Lung microvascular endothelial cell (primary cell): Measurements from ENCODE around the gene ACTR5. TPM values are rescaled to one million over a fixed set of nuclear protein-coding genes. Genes with fewer than 3 reads are reported as not detected.
"Not testable (repeated sequence)": the region's sequence is repeated elsewhere in the genome, so short reads cannot be mapped to it uniquely, and the experiment has no call there.

ENCODE experiments used
- DNase-seq, 2 donors: peaks; one replicate each; pipeline versions ENCODE4 v3.0.0 to v3.0.0-alpha.2; 2010; ENCODE audit warnings: low read depth in 2 of 2
- total RNA-seq: library from RNA; depleted of rRNA; stranded (reverse); fragments of >200 nt; gene quantifications from 2 replicates; pipeline ENCODE4 v1.2.1, GENCODE V29; 2014

ACTR5 gene
- total RNA-seq, 1 donor from 2014 or later, result 4.8 TPM

DNA sequence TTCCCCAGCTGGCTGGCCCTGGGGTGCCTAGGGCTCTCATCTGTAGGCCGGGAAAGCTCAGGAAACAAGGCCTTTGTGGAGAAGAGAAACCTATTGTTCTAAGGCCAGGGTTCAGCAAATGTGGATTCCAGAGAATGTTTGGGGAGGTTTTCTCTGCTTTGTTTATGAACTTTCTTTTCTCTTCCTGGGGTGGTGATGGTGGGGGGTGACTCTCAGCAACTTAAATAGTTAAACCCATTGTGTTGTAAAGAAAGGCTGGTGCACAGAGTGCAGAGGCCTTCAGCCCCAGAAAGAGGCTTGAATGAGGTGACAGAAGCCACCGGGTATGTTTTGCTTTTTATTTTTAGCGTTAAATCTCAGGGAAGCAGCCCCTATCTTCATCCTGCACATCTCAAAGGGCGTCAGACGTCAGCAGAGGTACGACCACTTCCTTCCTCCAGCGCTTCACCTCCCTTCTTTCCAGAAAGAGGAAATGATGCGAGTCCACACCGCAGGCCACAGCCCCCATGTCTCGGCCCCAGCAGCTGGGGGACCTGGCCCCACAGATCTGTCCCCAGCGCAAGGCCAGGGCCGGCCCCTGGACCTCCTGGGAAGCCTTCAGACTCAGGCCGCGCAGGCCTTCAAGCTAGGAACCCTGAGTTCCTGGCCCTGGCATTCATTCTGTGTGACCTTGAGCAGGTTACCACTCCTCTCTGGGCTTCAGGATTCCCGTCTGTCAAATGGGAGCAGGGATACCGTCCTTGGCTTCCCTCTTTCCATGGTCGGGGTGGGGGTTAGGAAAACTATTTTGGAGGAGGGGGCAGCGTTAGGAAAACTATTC is 56.6 kb downstream of the ACTR5 start:
- peak; percentile 89 to 91 for DNase-seq

DNA sequence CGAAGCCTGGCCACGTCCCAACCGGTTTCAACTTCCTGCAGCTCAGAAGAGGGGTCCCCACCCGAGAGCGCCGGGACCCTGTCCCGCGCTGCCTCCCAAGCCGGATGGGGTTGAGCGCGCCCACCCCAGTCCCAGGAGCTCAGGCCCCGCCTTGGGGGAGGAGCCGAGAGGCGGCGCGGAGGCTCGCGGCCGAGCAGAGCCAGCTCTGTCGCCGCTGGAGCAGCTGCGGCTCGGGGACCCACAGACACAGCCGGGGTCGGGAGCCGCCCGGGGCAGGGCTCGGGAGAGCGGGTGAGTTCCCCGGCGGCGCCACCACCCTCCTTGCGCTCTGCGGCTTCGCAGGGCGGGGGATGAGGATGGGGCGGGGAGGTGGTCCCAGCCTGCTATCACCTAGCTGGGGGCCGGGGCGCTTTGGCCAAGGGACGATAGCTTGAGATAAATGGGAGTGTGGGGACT is 57.3 kb downstream of the ACTR5 start, which contains the start of gene PPP1R16B:
Gene PPP1R16B (plus strand): TSS at position 196 of the 456 bp plus-strand sequence. CDS start 30,229 bp downstream, outside the sequence.
- DNase-seq, result peak; percentile 65 to 85

DNA sequence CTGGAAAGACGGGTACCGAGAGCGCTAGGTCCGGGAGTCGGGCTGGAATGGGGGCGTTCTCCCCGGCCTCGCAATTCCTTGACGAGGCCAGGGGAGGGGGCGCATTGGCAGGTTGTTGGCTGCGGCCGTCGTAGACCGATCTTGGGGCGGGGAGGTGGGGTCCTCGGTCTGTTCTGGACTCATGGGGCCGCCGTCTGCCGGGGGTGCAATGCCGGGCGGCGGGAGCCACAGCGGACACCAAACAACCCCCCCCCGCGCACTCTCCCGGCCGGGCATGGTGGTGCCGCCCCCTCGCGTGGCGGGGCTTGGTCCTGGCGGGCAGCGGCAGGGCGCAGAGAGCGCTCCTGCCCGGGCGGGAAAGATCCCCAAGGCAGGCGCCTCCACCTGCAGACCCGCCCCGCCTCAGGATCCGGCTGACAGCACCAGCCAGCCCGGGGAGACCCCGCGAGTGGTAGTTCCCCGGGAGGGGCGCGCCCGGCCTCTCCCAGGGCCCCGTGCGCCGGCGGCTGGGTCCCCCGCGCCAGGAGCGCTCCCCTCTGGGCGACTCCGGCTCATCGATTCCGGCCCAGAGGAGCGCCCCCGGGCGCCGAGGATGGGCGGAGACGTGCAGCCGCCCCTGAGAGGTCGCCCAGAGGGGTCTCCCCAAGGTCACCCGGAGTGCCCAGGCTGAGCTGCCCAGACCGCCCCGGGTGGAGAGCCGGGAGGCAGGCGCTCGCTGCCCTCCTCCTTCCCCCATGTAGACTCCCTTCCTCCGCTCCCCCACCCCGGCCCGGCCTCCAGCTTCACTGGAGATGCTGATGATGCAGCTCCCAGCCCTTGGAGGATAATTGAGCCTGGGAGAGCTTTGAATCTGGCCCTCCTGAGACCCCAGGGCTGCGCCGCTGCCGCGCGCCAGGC is 57.9 kb downstream of the ACTR5 start:
- peak; percentile 32 to 60 for DNase-seq

DNA sequence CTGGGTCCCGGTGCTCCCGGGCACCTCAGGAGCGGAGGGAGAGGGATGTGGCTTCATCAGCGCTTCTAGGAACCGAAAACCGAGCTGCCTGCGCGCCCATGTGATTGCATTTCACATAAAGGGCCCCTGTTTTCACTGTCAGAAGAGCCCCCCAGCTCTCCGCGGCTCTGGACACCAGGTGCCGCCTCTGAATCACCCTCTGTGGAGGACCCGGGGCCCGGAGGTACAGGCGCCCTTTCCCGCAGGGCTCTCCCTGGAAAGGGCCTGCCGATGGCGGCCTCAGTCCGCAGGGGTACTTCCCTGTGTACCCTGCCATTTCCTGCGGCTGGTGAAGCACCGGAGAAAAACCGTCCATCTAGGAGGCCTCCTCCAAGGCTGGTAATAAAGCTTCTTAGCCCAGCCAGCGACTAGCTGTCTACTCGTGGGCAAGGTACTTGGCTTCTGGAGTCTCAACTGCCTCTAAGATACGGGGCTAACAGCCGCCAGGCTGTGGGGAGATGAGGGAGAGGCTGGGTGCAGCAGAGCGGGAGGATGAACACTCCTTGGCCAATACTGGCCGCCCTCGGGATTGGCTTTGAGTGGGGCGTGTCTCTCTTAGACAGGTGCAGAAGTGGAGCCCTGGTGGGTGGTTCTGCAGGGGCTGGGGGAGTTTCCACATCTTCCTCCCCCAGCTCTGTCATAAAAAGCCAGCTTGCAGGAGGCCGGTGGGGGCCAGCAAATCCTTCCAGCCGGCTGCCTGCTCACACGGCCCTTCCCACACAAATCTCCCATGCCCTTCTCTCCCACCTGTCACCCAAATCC is 58.8 kb downstream of the ACTR5 start:
- peak in 1 of 2 donors; percentile 27 for DNase-seq

DNA sequence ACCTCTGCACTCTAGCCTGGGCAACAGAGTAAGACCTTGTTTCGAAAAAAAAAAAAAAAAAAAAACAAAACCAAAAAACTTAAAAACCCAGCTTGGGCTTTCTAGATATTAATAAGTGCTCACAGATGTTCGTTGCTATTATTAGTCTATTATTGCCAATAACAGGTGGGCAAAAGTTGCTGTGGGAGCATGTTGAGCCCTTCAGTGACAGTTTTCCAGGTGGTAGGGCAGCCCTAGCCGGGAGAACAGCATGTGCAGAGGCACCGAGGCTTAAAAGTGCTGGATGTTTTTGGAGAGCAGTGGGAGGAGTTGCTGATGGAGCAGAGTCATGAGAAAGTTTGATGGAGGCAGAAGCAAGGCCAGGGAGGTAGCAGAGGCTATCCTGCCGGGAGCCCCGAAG is 61.7 kb downstream of the ACTR5 start:
- no peak for DNase-seq

DNA sequence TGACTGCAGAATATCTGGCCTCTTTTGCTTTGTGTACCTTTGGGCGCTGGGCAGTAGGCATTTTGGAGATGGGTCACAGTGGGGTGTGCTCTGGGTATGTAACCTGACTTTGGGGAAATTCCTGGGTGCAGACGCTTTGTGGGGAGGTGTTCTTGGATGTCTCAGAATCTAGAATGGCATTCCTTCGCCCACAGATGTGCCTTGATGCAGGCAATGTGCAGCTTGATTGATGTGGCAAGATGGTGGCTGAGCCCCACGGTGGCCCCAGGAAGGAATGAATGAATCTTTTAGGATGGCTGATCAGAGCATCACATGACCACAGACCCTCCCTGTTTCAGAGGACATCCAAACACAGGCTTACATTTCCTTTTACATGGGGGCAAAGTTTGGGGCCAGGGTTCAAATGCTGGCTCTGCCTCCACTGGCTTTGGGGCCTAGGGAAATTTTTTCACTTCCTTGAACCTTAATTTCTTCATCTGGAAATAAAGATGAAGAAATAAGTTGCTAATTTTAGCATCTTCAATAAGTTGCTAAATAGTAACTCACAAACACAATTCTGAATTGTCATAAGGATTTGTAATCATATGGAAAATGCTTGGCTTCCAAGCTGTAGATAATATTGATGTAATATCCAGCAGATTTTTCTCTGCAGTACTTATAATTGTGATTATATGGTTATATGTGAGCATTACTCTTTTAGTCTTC is 62.8 kb downstream of the ACTR5 start:
- no peak for DNase-seq

DNA sequence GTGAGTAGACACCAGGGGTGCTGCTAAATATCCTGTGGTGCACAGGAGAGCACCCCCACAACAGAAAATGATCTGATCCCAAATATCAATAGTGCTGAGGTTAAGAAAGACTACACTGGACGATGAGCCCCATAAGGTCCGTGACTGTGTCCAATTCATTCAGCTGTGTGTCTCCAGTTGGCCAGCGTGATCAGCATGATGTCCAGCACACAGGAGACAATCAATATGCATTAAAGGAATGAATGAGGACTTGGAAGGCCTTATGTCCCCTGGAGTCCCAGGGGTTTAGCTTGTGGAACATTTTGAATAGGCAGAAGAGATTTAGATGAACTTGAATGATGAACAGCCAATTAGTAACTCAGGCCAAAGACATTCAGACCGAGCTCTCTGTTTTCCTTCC is 63.5 kb downstream of the ACTR5 start:
- no peak for DNase-seq

DNA sequence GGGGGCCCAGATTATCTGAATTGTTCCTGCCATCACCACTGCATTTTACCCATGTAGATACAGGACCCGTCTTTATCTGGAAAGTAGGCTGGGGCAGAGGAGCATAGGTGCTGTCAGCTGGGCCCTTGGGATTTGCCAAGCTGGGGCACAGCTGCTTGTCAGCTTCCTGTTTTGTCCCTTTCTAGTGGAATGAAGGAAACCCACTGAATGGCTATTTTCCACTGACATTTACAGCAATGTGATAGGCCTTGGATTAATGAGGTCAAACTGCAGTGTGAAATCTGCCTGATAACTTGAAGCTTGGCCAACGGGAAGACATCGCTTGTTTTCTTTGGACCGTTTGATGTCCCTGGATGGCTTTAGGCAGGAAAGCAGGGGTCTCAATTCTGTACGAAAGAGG is 63.9 kb downstream of the ACTR5 start:
- DNase-seq, result peak; percentile 81 to 96

DNA sequence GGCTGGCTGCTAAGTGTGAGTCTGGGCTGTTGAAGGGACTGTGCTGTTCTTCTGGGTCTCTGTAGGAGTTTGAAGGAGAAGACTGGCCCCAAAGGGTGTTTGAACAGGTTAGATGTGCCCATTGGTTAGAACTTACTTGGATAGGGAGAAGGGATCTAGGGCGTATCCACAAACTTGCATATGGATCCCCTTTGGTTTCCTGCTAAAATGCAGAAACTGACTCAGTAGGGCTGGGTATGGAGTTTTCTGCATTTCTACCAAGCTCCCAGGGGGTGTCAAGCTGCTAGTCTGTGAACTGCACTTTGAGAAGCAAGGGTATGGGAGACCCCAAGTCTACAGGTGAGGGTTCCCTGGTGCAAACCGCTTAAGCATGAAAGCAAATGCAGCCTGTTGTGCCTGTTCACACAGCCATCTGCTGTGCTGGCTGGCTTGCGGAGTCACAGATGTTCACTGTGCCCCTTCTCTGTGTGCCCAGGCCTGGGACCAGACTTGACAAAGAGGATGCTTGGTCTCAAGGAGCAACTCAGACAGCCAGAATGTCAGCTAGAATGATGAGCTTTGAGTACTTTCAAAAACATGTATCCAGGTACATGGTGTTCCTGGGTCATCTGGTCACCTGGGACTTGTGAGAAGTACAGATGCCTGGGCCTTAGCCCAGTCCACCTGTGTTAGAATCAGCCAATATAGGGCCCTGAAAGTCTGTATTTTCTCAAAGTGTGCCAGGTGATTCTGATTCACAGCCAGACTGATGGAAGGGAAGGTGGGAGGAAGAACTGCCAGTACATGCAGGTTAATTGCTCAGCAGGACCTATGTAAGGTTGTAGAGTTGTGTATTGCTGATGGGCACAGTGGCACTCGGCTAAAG is 64.7 kb downstream of the ACTR5 start:
- DNase-seq, result no peak

DNA sequence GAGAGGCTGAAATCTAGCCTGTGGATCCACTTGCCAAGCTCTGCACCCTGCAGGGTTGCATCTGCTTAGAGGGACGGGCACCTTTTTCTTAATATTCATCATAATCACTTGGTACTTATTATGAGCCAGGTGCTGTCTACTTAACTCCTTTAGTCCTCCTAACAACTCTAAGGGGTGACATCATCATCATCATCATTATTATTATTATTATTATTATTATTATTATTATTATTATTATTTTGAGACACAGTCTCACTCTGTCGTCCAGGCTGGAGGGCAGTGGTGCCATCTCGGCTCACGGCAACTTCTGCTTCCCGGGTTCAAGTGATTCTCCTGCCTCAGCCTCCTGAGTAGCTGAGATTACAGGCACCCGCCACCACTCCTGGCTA is 65.3 kb downstream of the ACTR5 start:
- not testable (repeated sequence) for DNase-seq

DNA sequence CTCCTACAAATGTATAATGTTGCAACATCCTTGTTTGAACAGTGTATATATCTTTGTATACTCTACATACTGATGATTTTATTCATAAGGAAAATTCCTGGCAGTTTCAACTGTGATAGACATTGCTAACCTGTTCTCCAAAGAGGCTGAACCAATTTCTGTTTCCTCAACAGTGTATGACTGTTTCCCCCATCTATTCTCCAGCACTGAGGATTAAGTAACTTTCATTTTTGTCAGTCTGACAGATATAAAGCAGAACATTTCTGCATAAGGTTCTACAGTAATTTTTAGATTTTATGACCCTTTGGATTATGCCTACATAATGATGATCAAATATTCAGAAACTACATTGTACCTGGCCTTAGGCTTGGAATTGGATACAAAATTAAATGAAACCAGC is 67.2 kb downstream of the ACTR5 start:
- no peak for DNase-seq

DNA sequence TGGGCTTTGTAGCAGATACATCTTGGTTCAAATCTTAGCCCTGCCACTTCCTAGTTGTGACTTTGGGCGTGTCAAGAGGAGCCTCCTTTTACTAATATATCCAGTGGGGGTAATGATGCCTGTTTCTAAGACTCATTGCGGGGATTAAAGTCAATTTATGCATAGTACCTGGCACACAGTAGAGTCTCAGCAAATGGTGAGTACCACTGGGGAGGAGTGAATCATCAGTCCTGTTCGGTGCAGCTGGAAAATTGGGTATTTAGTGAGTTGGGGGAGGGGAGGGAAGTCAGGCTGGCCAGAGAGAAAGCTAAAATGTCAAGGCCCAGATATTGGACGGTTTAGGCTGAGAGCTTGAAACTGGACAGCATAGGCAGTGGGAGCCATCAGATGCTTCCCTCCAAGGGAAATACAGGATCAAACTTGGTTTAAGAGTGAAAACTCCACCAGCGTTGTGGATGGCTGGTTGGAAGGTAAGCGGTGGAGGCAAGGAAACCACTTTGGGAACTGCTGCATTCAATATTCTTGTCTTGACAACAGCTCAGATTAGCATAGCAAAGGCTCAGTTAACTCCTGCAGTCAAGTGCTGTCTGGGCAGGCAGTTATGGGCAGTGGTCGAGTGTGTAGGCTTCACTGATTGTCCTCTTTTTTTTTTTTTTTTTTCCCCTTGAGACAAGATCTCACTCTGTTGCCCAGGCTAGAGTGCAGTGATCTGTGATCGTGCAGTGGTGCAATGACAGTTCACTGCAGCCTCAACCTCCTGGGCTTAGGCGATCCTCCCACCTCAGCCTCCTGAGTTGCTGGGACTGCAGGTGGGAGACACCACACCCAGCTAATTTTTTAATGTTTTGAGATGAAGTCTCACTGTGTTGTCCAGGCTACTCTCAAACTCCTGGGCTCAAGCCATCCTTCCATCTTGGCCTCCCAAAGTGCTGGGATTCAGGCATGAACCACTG is 70.1 kb downstream of the ACTR5 start:
- DNase-seq, result no peak

Other genes with a start within 250 kb of the ACTR5 start
- not detected in 2 replicates for gene ADIG, start 167.3 kb upstream of the ACTR5 start, total RNA-seq
- gene ARHGAP40, start 146.7 kb upstream of the ACTR5 start, total RNA-seq, result not detected in 2 replicates
- not detected in 2 replicates for gene SLC32A1, start 24.0 kb upstream of the ACTR5 start, total RNA-seq
- gene PPP1R16B, start 57.2 kb downstream of the ACTR5 start, total RNA-seq, result 163 and 169 TPM in 2 replicates
- 24.2 TPM in 2 replicates for gene FAM83D, start 178.0 kb downstream of the ACTR5 start, total RNA-seq
- 6.5 and 7.1 TPM in 2 replicates for gene DHX35, start 213.9 kb downstream of the ACTR5 start, total RNA-seq